ENCODE measurements around the gene TACC2.

TACC2 gene

DNA sequence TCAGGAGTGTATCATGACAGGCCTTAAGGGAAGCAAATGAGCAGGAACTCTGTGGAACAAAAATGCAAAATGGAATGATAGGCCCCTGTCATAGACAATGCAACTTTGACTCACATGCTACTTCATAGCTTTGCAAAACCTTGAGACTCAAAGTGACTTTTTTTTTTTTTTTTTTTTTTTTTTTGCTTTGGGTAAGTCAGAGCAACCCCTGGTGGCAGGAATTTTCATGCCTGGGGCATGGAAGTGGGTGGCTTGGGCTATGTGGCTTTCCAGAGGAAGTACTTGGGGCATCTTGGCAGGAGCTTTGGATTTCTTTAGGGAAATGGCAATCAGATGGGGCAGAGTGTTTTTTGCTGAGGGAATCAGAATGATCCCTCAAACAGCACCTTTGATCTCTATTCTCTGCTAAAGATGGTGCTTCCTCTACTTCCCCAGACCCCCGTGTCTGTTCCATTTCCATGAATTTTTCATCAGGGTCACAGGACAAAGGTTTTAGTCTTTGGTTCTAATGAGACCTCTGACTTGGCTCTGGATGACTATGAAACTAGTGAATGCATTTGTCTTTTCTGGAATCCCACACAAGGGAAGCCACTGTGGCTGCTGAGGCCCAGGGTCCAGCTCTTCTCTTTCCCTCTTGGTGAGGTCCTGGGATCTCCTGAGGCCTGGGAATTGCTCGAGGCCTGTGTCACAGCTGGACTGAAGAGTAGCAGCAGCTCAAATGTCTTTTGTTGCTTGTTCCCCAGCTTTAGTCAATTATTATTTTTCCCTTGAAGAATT, 62.8 kb downstream of the TACC2 start:
- H3K4me3 ChIP-seq (ENCODE audit: low read depth, low read length): no peak overlapping the region
- TF ChIP-seq, protein P1, sequence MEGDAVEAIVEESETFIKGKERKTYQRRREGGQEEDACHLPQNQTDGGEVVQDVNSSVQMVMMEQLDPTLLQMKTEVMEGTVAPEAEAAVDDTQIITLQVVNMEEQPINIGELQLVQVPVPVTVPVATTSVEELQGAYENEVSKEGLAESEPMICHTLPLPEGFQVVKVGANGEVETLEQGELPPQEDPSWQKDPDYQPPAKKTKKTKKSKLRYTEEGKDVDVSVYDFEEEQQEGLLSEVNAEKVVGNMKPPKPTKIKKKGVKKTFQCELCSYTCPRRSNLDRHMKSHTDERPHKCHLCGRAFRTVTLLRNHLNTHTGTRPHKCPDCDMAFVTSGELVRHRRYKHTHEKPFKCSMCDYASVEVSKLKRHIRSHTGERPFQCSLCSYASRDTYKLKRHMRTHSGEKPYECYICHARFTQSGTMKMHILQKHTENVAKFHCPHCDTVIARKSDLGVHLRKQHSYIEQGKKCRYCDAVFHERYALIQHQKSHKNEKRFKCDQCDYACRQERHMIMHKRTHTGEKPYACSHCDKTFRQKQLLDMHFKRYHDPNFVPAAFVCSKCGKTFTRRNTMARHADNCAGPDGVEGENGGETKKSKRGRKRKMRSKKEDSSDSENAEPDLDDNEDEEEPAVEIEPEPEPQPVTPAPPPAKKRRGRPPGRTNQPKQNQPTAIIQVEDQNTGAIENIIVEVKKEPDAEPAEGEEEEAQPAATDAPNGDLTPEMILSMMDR (IDR thresholded peaks at IDR 0.05; ENCODE audit: low read depth, low read length, missing control alignments): peak; percentile 26
- no peak for DNase-seq (ENCODE audit: low read depth)

DNA sequence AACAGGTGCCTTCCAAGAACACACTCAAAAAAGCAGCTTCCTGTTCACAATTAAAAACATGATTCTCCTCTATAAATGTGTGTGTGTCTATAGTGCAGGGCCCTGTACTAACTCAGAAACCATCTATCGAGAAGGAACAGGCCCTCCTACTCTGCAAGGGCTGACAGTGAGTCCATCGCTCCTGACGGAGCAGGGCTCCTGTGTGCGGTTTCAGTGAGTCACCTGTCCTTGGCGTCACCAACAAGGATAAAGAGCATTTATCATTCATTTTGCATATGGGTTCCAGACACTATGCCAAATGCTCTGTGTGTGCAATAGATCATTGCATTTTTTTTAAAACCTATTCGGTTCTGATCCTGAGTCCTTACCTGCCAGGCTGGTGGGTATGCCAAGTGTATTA, 63.7 kb downstream of the TACC2 start:
- H3K4me3 ChIP-seq (ENCODE audit: low read depth, low read length): no peak overlapping the region
- DNase-seq (ENCODE audit: low read depth): no peak
- TF ChIP-seq, protein P1 (IDR thresholded peaks at IDR 0.05; ENCODE audit: low read depth, low read length, missing control alignments): no peak

DNA sequence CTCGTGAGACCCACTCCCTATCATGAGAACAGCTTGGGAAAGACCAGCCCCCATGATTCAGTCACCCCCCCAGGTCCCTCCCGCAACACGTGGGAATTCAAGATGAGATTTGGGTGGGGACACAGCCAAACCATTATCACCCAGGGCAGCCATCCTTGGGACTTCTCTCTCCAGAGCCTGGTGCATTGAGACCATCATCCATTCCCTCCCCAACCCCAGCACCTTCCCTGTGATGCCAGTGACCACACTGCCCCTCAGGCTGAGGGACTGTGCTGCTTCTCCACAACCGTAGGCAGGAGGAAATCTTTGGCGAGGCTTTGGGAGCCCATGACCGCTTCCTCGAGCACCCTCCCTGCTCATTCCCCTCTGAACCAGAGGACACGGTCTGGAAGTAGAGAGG, 64.4 kb downstream of the TACC2 start:
- no peak overlapping the region for H3K4me3 ChIP-seq (ENCODE audit: low read depth, low read length)
- no peak for DNase-seq (ENCODE audit: low read depth)
- TF ChIP-seq, protein P1 (IDR thresholded peaks at IDR 0.05; ENCODE audit: low read depth, low read length, missing control alignments): no peak

DNA sequence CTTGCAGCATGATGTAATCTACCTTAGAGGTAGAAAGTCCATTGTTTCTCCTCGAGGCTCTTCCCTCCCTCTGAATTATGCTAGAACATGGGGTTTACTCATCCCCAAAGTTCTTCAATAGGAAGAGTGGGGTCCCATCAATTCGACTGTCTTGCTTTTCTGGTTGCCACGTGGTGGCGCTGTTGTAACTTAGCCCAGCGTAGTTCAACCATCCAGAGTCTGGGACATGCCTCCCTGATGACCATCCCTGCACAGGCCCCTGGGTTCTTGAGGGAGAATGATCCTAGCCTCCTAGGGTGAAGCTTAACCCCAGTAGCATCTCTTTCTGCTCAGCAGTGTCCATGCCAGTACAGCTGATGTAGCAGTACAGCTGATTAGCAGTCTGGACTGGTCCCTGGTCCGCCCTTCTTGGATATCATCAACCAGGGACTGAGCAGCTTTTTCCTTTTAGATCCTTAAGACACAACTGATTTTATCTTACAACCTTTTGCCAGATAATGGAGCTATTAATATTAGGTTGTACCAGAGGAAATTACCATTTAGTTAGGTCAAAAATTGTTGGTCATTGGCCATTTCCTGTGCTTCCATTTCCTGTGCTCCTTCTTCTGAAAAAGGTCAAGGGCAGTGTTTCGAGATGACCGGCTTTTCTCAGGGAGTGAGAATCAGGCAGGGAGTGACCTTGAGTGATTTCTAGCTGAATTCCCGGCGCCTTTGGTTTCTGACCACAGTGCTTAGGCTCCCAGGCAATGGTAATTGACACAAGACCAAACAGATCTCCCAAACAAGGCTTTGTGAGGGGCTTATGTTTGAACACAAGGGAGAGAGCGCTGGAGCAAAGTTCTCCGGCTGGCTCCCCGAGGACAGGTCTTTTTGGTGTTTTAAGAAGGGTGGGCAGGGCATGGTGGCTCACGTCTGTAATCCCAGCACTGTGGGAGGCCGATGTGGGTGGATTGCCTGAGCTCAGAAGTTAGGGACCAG, 65.4 kb downstream of the TACC2 start:
- no peak for DNase-seq (ENCODE audit: low read depth)
- TF ChIP-seq, protein P1 (IDR thresholded peaks at IDR 0.05; ENCODE audit: low read depth, low read length, missing control alignments): peak; percentile 48
- no peak overlapping the region for H3K4me3 ChIP-seq (ENCODE audit: low read depth, low read length)

DNA sequence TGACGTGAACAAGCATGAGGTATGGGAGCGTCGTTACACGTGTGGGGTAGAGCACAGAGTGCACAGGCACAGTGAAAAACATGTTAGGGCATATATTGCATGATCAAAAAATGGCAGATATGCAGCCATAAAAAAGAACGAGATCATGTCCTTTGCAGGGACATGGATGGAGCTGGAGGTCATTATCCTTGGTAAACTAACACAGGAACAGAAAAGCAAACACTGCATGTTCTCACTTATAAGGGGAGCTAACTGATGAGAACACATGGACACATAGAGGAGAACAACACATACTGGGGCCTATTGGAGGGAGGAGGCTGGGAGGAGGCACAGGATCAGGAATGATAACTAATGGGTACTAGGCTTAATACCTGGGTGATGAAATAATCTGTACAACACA, 66.3 kb downstream of the TACC2 start:
- no peak for DNase-seq (ENCODE audit: low read depth)
- TF ChIP-seq, protein P1 (IDR thresholded peaks at IDR 0.05; ENCODE audit: low read depth, low read length, missing control alignments): no peak
- H3K4me3 ChIP-seq (ENCODE audit: low read depth, low read length): no peak overlapping the region

DNA sequence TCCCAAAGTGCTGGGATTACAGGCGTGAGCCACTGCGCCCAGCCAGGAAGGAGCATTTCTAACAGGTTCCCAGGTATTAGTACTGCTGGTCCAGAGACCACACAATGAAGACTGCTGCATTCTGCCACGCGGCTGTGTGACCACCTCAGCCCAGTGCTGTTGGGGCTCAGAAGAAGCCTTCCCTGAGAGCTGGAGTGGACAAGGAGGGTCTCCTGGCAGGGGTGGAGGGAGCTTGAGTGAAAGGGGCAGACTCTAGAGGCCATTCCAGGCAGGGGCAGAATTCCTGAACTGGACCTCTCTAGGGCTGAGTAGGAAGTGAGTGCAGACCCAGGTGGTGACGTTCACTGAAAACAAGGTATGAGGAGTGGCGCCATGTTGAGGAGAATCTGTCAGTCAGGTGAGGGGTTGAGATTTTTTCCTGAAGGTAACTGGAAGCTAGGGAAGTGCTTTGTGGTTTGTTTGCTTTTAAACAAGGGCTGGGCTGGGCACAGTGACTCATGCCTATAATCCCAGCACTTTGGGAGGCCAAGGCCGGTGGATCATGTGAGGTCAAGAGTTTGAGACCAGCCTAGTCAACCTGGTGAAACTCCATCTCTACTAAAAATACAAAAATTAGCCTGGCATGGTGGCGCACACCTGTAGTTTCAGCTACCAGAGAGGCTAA, 67.6 kb downstream of the TACC2 start:
- TF ChIP-seq, protein P1 (IDR thresholded peaks at IDR 0.05; ENCODE audit: low read depth, low read length, missing control alignments): no peak
- no peak overlapping the region for H3K4me3 ChIP-seq (ENCODE audit: low read depth, low read length)
- no peak for DNase-seq (ENCODE audit: low read depth)

Measured in GM12864 (cell line).